B cell (primary cell): ENCODE results near the gene CCDC85A.

Experiments used
- EZH2 ChIP-seq: IDR thresholded peaks from 2 replicates; pipeline ENCODE4 v1.6.1; 2012; ENCODE audit warnings: borderline replicate concordance, low read depth, mild to moderate bottlenecking, moderate library complexity, low read length; ENCODE audit not compliant: insufficient read depth, poor library complexity, severe bottlenecking
- TF ChIP-seq, protein P1 (sequence below): fragments of 200-600 bp; IDR thresholded peaks from one replicate; pipeline ENCODE4 v1.8.0; 2022; ENCODE audit warnings: antibody characterized with exemption, mild to moderate bottlenecking

- TF ChIP-seq, protein P1, sequence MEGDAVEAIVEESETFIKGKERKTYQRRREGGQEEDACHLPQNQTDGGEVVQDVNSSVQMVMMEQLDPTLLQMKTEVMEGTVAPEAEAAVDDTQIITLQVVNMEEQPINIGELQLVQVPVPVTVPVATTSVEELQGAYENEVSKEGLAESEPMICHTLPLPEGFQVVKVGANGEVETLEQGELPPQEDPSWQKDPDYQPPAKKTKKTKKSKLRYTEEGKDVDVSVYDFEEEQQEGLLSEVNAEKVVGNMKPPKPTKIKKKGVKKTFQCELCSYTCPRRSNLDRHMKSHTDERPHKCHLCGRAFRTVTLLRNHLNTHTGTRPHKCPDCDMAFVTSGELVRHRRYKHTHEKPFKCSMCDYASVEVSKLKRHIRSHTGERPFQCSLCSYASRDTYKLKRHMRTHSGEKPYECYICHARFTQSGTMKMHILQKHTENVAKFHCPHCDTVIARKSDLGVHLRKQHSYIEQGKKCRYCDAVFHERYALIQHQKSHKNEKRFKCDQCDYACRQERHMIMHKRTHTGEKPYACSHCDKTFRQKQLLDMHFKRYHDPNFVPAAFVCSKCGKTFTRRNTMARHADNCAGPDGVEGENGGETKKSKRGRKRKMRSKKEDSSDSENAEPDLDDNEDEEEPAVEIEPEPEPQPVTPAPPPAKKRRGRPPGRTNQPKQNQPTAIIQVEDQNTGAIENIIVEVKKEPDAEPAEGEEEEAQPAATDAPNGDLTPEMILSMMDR: no peak
- no peak for TF ChIP-seq EZH2
These were observed 14.3 kb upstream of the CCDC85A start for GRCh38 chr2:56169521-56169920.
